ENCODE results near the gene GLRX. TPM values are rescaled to one million over a fixed set of nuclear protein-coding genes. Genes with fewer than 3 reads are reported as not detected.

GLRX gene
- polyA plus RNA-seq, 3 donors, result 386 to 603 (median 555) TPM

- H3K9me3 Mint-ChIP-seq, result peaks cover 0 to 4% (median 0%) of the 10 kb centered on the region in 7 donors
- peaks cover 0 to 11% of the 10 kb centered on the region in 2 donors for H3K36me3 Mint-ChIP-seq
- H3K4me1 Mint-ChIP-seq, result peaks cover 76% of the 10 kb centered on the region
- no CpG with 5 or more reads among the region's 4 CpGs for WGBS (ENCODE audit: insufficient coverage)
- Histone ChIP-seq H3K79me2 (ENCODE audit: insufficient read depth, low read length) (no peaks in the 10 kb centered on the region), H2AFZ (ENCODE audit: insufficient read depth, low read depth, low read length, poor library complexity, severe bottlenecking) (peak overlapping the region; percentile 43), H3K27me3 (ENCODE audit: control insufficient read depth in 2 of 2, insufficient read depth in 2 of 2, low read length in 2 of 2) (no peaks in the 10 kb centered on the region), H3K4me1 (ENCODE audit: control insufficient read depth in 1 of 2, insufficient read depth in 2 of 2, low read length in 2 of 2) (peaks cover 60 to 72% of the 10 kb centered on the region in 2 donors), H3K4me3 (replicated peaks in 1 of 3; ENCODE audit: low read depth in 2 of 3, low read length in 3 of 3) (peak overlapping the region in 1 of 3 experiments; percentile 47), H3K27ac (ENCODE audit: low read depth in 1 of 2, low read length in 2 of 2) (peak overlapping the region; percentile 57 to 82), H3K4me2 (replicated peaks; ENCODE audit: extremely low read depth, low read length, poor library complexity, severe bottlenecking) (peak overlapping the region; percentile 66), H4K20me1 (ENCODE audit: insufficient read depth, low read length) (no peaks in the 10 kb centered on the region), H3K36me3 (replicated peaks in 1 of 2; ENCODE audit: control insufficient read depth in 1 of 2, insufficient read depth in 2 of 2, low read length in 2 of 2) (no peaks in the 10 kb centered on the region), H3K9me3 (replicated peaks in 1 of 2; ENCODE audit: control insufficient read depth in 1 of 2, insufficient read depth in 1 of 2, low read length in 2 of 2) (no peaks in the 10 kb centered on the region), H3K9ac (ENCODE audit: insufficient read depth, low read length, poor library complexity, severe bottlenecking) (no peak overlapping the region)
- H3K27me3 Mint-ChIP-seq (ENCODE audit: low read depth in 3 of 3), result peaks cover 3 to 7% (median 6%) of the 10 kb centered on the region in 3 donors
- intact Hi-C loops (cut with micrococcal nuclease), result loop anchor here in 1 of 2 donors (5.0 kb wide), 1 partner anchor 49 kb away; no protein-coding TSS in a partner anchor
- TF ChIP-seq, protein P1, sequence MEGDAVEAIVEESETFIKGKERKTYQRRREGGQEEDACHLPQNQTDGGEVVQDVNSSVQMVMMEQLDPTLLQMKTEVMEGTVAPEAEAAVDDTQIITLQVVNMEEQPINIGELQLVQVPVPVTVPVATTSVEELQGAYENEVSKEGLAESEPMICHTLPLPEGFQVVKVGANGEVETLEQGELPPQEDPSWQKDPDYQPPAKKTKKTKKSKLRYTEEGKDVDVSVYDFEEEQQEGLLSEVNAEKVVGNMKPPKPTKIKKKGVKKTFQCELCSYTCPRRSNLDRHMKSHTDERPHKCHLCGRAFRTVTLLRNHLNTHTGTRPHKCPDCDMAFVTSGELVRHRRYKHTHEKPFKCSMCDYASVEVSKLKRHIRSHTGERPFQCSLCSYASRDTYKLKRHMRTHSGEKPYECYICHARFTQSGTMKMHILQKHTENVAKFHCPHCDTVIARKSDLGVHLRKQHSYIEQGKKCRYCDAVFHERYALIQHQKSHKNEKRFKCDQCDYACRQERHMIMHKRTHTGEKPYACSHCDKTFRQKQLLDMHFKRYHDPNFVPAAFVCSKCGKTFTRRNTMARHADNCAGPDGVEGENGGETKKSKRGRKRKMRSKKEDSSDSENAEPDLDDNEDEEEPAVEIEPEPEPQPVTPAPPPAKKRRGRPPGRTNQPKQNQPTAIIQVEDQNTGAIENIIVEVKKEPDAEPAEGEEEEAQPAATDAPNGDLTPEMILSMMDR (IDR thresholded peaks at IDR 0.05), result no peak
- H3K27ac Mint-ChIP-seq, result peak overlapping the region; percentile 90 to 97 (median 97)
- H3K4me3 Mint-ChIP-seq, result peak overlapping the region in 1 of 2 donors; percentile 67
- peak; percentile 62 to 78 (median 73) for DNase-seq
Measured at GRCh38 chr5:95863383-95863757, 40.8 kb upstream of the GLRX start.

GRCh38 chr5:95862671-95863382, 40.3 kb upstream of the GLRX start:
- no peak overlapping the region for H3K9ac ChIP-seq (ENCODE audit: insufficient read depth, low read length, poor library complexity, severe bottlenecking)
- Mint-ChIP-seq H3K27me3 (ENCODE audit: low read depth in 3 of 3) (peaks cover 4 to 7% (median 6%) of the 10 kb centered on the region in 3 donors), H3K27ac (peak overlapping the region; percentile 90 to 97 (median 97)), H3K9me3 (peaks cover 0 to 4% (median 0%) of the 10 kb centered on the region in 7 donors), H3K4me1 (peaks cover 79% of the 10 kb centered on the region), H3K4me3 (peak overlapping the region in 1 of 2 donors; percentile 67), H3K36me3 (peaks cover 0 to 10% of the 10 kb centered on the region in 2 donors)
- no peaks in the 10 kb centered on the region for H3K9me3 ChIP-seq (replicated peaks in 1 of 2; ENCODE audit: control insufficient read depth in 1 of 2, insufficient read depth in 1 of 2, low read length in 2 of 2)
- peak overlapping the region; percentile 66 for H3K4me2 ChIP-seq (replicated peaks; ENCODE audit: extremely low read depth, low read length, poor library complexity, severe bottlenecking)
- H3K27me3 ChIP-seq (ENCODE audit: control insufficient read depth in 2 of 2, insufficient read depth in 2 of 2, low read length in 2 of 2), result no peaks in the 10 kb centered on the region
- WGBS (ENCODE audit: insufficient coverage), result 93% methylated on average over 4 of the region's 8 CpGs
- intact Hi-C loops (cut with micrococcal nuclease), result loop anchor here in 1 of 2 donors (5.0 kb wide), 1 partner anchor 49 kb away; no protein-coding TSS in a partner anchor
- H4K20me1 ChIP-seq (ENCODE audit: insufficient read depth, low read length), result no peaks in the 10 kb centered on the region
- TF ChIP-seq, protein P1 (IDR thresholded peaks at IDR 0.05), result no peak
- H3K4me1 ChIP-seq (ENCODE audit: control insufficient read depth in 1 of 2, insufficient read depth in 2 of 2, low read length in 2 of 2), result peaks cover 61 to 73% of the 10 kb centered on the region in 2 donors
- peak in 2 of 3 donors; percentile 34 to 39 for DNase-seq
- H3K4me3 ChIP-seq (replicated peaks in 1 of 3; ENCODE audit: low read depth in 2 of 3, low read length in 3 of 3), result peak overlapping the region in 1 of 3 experiments; percentile 47
- peak overlapping the region; percentile 43 for H2AFZ ChIP-seq (ENCODE audit: insufficient read depth, low read depth, low read length, poor library complexity, severe bottlenecking)
- no peaks in the 10 kb centered on the region for H3K36me3 ChIP-seq (replicated peaks in 1 of 2; ENCODE audit: control insufficient read depth in 1 of 2, insufficient read depth in 2 of 2, low read length in 2 of 2)
- H3K27ac ChIP-seq (ENCODE audit: low read depth in 1 of 2, low read length in 2 of 2), result peak overlapping the region; percentile 57 to 82
- no peaks in the 10 kb centered on the region for H3K79me2 ChIP-seq (ENCODE audit: insufficient read depth, low read length)

Data from CD14-positive monocyte (primary cell).